H1 (cell line): ENCODE measurements around the gene FGF12. TPM values are rescaled to one million over a fixed set of nuclear protein-coding genes. Genes with fewer than 3 reads are reported as not detected.

Experiments
- CTCF ChIA-PET: fragments of 300-600 bp; sonication (Branson Sonifier 250); formaldehyde crosslinking; loops from one replicate; lab custom pipeline; 2021; ENCODE audit not compliant: partially characterized antibody; lab: Charles Lee
- POLR2A ChIA-PET: fragments of 300-600 bp; sonication (Branson Sonifier 250); formaldehyde crosslinking; loops from one replicate; lab custom pipeline; 2021; ENCODE audit warnings: inconsistent platforms; ENCODE audit not compliant: partially characterized antibody; lab: Charles Lee
- DNase-seq, 2 experiments: peaks; one replicate each; pipeline versions ENCODE4 v3.0.0 to v3.0.0-alpha.2; 2010 to 2022; ENCODE audit warnings: low spot score in 2 of 2, low read depth in 1 of 2, mixed read lengths in 1 of 2
- FAIRE-seq: peaks from 2 replicates; lab custom pipeline; 2011; peaks lifted over from hg19 to GRCh38; lab: Jason Lieb, UNC
- H2AFZ ChIP-seq: 2 replicates; pipeline ENCODE4 v1.8.1; 2012; ENCODE audit warnings: low read length, inconsistent platforms
- H2AK5ac ChIP-seq: 2 replicates; pipeline ENCODE4 v1.6.1; 2013; ENCODE audit warnings: low read depth, low read length
- H2BK120ac ChIP-seq: replicated peaks from 2 replicates; pipeline ENCODE3; 2013; ENCODE audit warnings: low read depth, low read length, inconsistent platforms
- H2BK12ac ChIP-seq: 2 replicates; pipeline ENCODE4 v1.6.1; 2013; ENCODE audit warnings: low read depth, low read length
- H2BK15ac ChIP-seq: 2 replicates; pipeline ENCODE4 v1.6.1; 2013; ENCODE audit warnings: low read length
- H2BK20ac ChIP-seq: 2 replicates; pipeline ENCODE4 v1.6.1; 2013; ENCODE audit warnings: low read length
- H2BK5ac ChIP-seq: 2 replicates; pipeline ENCODE4 v1.6.1; 2013; ENCODE audit warnings: low read depth, low read length
- H3K14ac ChIP-seq: 2 replicates; pipeline ENCODE4 v1.6.1; 2013; ENCODE audit warnings: inconsistent platforms; ENCODE audit not compliant: insufficient read length
- H3K18ac ChIP-seq: 2 replicates; pipeline ENCODE4 v1.6.1; 2013; ENCODE audit warnings: low read length; ENCODE audit errors: extremely low read depth
- H3K23ac ChIP-seq: 2 replicates; pipeline ENCODE4 v1.6.1; 2013; ENCODE audit warnings: inconsistent platforms; ENCODE audit not compliant: insufficient read length
- H3K23me2 ChIP-seq: 2 replicates; pipeline ENCODE4 v1.6.1; 2013; ENCODE audit warnings: low read depth, low read length
- H3K27ac ChIP-seq: 2 replicates; pipeline ENCODE4 v1.6.1; 2011; ENCODE audit warnings: low read depth, low read length, inconsistent platforms
- H3K27me3 ChIP-seq, 4 experiments: replicated peaks in 1 of 4; 1 replicate in 1 of 4; 2 replicates in 3 of 4; pipeline versions ENCODE4 v1.6.1 to v1.8.1; 2011 to 2013; ENCODE audit warnings: low read length in 3 of 4, mild to moderate bottlenecking in 3 of 4, inconsistent platforms in 2 of 4, mixed read lengths in 2 of 4, moderate library complexity in 1 of 4; ENCODE audit not compliant: control insufficient read depth in 3 of 4, insufficient read depth in 3 of 4; ENCODE audit errors: extremely low read depth in 1 of 4
- H3K36me3 ChIP-seq, 4 experiments: 2 replicates each; pipeline versions ENCODE4 v1.6.1 to v1.8.1; 2011 to 2013; ENCODE audit warnings: mild to moderate bottlenecking in 4 of 4, low read length in 3 of 4, moderate library complexity in 2 of 4, control low read depth in 1 of 4, inconsistent platforms in 1 of 4; ENCODE audit not compliant: insufficient read depth in 4 of 4, control insufficient read depth in 2 of 4
- H3K4ac ChIP-seq: replicated peaks from 2 replicates; pipeline ENCODE3; 2013; ENCODE audit warnings: low read length, low read depth, mixed read lengths, inconsistent platforms; ENCODE audit not compliant: insufficient read length
- H3K4me1 ChIP-seq, 4 experiments: replicated peaks in 1 of 4; 1 replicate in 1 of 4; 2 replicates in 3 of 4; pipeline versions ENCODE4 v1.6.1 to v1.8.1; 2011 to 2013; ENCODE audit warnings: low read length in 3 of 4, inconsistent platforms in 2 of 4, mixed read lengths in 1 of 4; ENCODE audit not compliant: insufficient read depth in 4 of 4, control insufficient read depth in 3 of 4
- H3K4me2 ChIP-seq, 2 experiments: 2 replicates each; pipeline versions ENCODE4 v1.6.1 to v1.8.1; 2011 to 2013; ENCODE audit warnings: low read depth in 2 of 2, low read length in 2 of 2, control low read depth in 1 of 2, inconsistent platforms in 1 of 2, mild to moderate bottlenecking in 1 of 2; ENCODE audit not compliant: insufficient read depth in 1 of 2
- H3K4me3 ChIP-seq, 4 experiments: fragments of 200-600, 300-600 bp in 1 of 4; sonication (generic), shearing (Covaris generic), sonication (Bioruptor Twin) in 1 of 4; 2 replicates each; pipeline versions ENCODE4 v1.5.1 to v1.8.1; 2011 to 2016; ENCODE audit warnings: low read length in 4 of 4, low read depth in 3 of 4, control low read depth in 2 of 4, inconsistent platforms in 2 of 4, mild to moderate bottlenecking in 2 of 4, mixed read lengths in 1 of 4, moderate library complexity in 1 of 4; ENCODE audit not compliant: insufficient read depth in 2 of 4; ENCODE audit errors: extremely low read depth in 1 of 4
- H3K56ac ChIP-seq: replicated peaks from 2 replicates; pipeline ENCODE3; 2013; ENCODE audit warnings: low read depth, mild to moderate bottlenecking, mixed read lengths, low read length, inconsistent platforms; ENCODE audit not compliant: insufficient read length
- H3K79me1 ChIP-seq: 2 replicates; pipeline ENCODE4 v1.6.1; 2013; ENCODE audit warnings: low read depth, low read length, control low read depth
- H3K79me2 ChIP-seq, 2 experiments: 2 replicates each; pipeline versions ENCODE4 v1.6.1 to v1.8.1; 2012 to 2013; ENCODE audit warnings: low read length in 2 of 2, mild to moderate bottlenecking in 2 of 2, inconsistent platforms in 1 of 2; ENCODE audit not compliant: insufficient read depth in 2 of 2, control insufficient read depth in 1 of 2
- H3K9ac ChIP-seq, 4 experiments: replicated peaks in 1 of 4; 1 replicate in 1 of 4; 2 replicates in 3 of 4; pipeline versions ENCODE4 v1.6.1 to v1.8.1; 2011 to 2013; ENCODE audit warnings: low read depth in 3 of 4, low read length in 3 of 4, control low read depth in 2 of 4, mild to moderate bottlenecking in 2 of 4, moderate library complexity in 2 of 4, inconsistent platforms in 1 of 4; ENCODE audit errors: extremely low read depth in 1 of 4
- H3K9me3 ChIP-seq, 2 experiments: 2 replicates each; pipeline versions ENCODE4 v1.6.1 to v1.8.1; 2012 to 2013; ENCODE audit warnings: mild to moderate bottlenecking in 2 of 2, moderate library complexity in 2 of 2, control low read depth in 1 of 2, inconsistent platforms in 1 of 2, low read depth in 1 of 2, low read length in 1 of 2, mixed read lengths in 1 of 2; ENCODE audit not compliant: insufficient read depth in 2 of 2
- H4K20me1 ChIP-seq, 2 experiments: replicated peaks in 1 of 2; 2 replicates each; pipeline versions ENCODE3 to v1.8.1; 2011 to 2013; ENCODE audit warnings: inconsistent platforms in 2 of 2, low read length in 2 of 2, mild to moderate bottlenecking in 1 of 2; ENCODE audit not compliant: insufficient read depth in 2 of 2, control insufficient read depth in 1 of 2
- H4K5ac ChIP-seq: 2 replicates; pipeline ENCODE4 v1.6.1; 2013; ENCODE audit warnings: low read length, low read depth, mixed read lengths, inconsistent platforms; ENCODE audit not compliant: insufficient read length
- H4K8ac ChIP-seq: 2 replicates; pipeline ENCODE4 v1.8.0; 2013; ENCODE audit warnings: mild to moderate bottlenecking, moderate library complexity, low read length, inconsistent platforms; ENCODE audit not compliant: insufficient read depth; ENCODE audit errors: extremely low read depth
- H4K91ac ChIP-seq: replicated peaks from 2 replicates; pipeline ENCODE3; 2013; ENCODE audit warnings: low read length, mixed read lengths, inconsistent platforms; ENCODE audit not compliant: insufficient read length
- BACH1 ChIP-seq: IDR thresholded peaks from 2 replicates; pipeline ENCODE4 v1.6.1; 2012; ENCODE audit warnings: low read length, improper control_type of control experiment
- BCL11A ChIP-seq, 2 experiments: IDR thresholded peaks; one replicate each; pipeline ENCODE4 v1.6.1; 2011; ENCODE audit warnings: low read depth in 2 of 2, low read length in 2 of 2, mild to moderate bottlenecking in 2 of 2
- CBX8 ChIP-seq: fragments of 300-800, 300-1000 bp; sonication (generic); IDR thresholded peaks from 2 replicates; pipeline ENCODE4 v1.7.1; 2016; ENCODE audit warnings: low read depth, low read length, borderline replicate concordance
- EGR1 ChIP-seq: IDR thresholded peaks from 2 replicates; pipeline ENCODE4 v1.6.1; 2011; ENCODE audit warnings: low read depth, low read length, borderline replicate concordance
- EZH2 ChIP-seq: fragments of 200-600 bp; sonication (generic); IDR thresholded peaks from 2 replicates; pipeline ENCODE4 v1.7.1; 2012; ENCODE audit warnings: low read depth, mild to moderate bottlenecking, moderate library complexity, low read length, inconsistent platforms; ENCODE audit not compliant: severe bottlenecking
- HDAC2 ChIP-seq, 2 experiments: fragments of 300-600 bp in 1 of 2; sonication (generic) in 1 of 2; IDR thresholded peaks; 2 replicates each; pipeline ENCODE4 v1.6.1; 2011 to 2012; ENCODE audit warnings: low read depth in 2 of 2, low read length in 2 of 2, mild to moderate bottlenecking in 2 of 2, moderate library complexity in 2 of 2, borderline replicate concordance in 1 of 2, inconsistent platforms in 1 of 2
- KDM5A ChIP-seq: fragments of 200-600 bp; IDR thresholded peaks from 2 replicates; pipeline ENCODE4 v1.7.1; 2012; ENCODE audit warnings: mild to moderate bottlenecking, low read length, inconsistent platforms, mixed read lengths
- NRF1 ChIP-seq: IDR thresholded peaks from 2 replicates; pipeline ENCODE4 v1.6.1; 2011; ENCODE audit warnings: mild to moderate bottlenecking, low read depth, low read length, improper control_type of control experiment
- PHF8 ChIP-seq: fragments of 200-600 bp; sonication (generic); conservative IDR thresholded peaks from 2 replicates; pipeline ENCODE4 v1.7.1; 2012; ENCODE audit warnings: low read depth, mild to moderate bottlenecking, inconsistent platforms, low read length, moderate library complexity
- SIRT6 ChIP-seq: IDR thresholded peaks from one replicate; pipeline ENCODE4 v1.7.1; 2012; ENCODE audit warnings: low read length, inconsistent platforms
- TAF7 ChIP-seq: optimal IDR thresholded peaks from 2 replicates; pipeline ENCODE3; 2011; ENCODE audit warnings: low read depth, mild to moderate bottlenecking, inconsistent platforms, low read length, moderate library complexity, borderline replicate concordance
- TCF12 ChIP-seq: IDR thresholded peaks from 2 replicates; pipeline ENCODE4 v1.6.1; 2011; ENCODE audit warnings: low read depth, mild to moderate bottlenecking, low read length
- TEAD4 ChIP-seq: IDR thresholded peaks from 2 replicates; pipeline ENCODE4 v1.6.1; 2012; ENCODE audit warnings: low read depth, low read length, inconsistent platforms, mixed read lengths
- WGBS, 2 experiments: shearing (Covaris generic) in 1 of 2; methylation state at CpG; one replicate each; pipeline versions ENCODE4 v1.1.6 to v1.1.7; 2013 to 2015; ENCODE audit warnings: low lambda C conversion rate in 2 of 2, mixed read lengths in 2 of 2, inconsistent platforms in 1 of 2, low coverage in 1 of 2, missing lambda C conversion rate in 1 of 2; ENCODE audit not compliant: insufficient replicate concordance in 2 of 2, insufficient coverage in 1 of 2, insufficient read length in 1 of 2; ENCODE audit errors: extremely low coverage in 1 of 2, missing lambda C conversion rate in 1 of 2; 5-methylcytosine and 5-hydroxymethylcytosine counted together
- polyA plus RNA-seq, 7 experiments: library from polyadenylated mRNA; depleted of rRNA in 3 of 7; stranded (reverse) in 5 of 7; unstranded in 2 of 7; fragments of >200 nt in 5 of 7; fragments of 200-250 nt in 2 of 7; gene quantifications; 1 replicate in 5 of 7; 2 replicates in 1 of 7; 4 replicates in 1 of 7; pipeline versions ENCODE4 v1.2.1 to v1.2.3, GENCODE V29; 2011 to 2013; ENCODE audit warnings: missing spikeins in 2 of 7, mixed read lengths in 2 of 7
- total RNA-seq: library from RNA; stranded (reverse); fragmentation: NEBNext Ultra II Directional; extraction: Animal tissue kit (Norgen Biotek cat#: 25700); gene quantifications from 2 replicates; pipeline ENCODE4 v1.2.1, GENCODE V29; 2021
- TF ChIP-seq, protein P1 (sequence below): IDR thresholded peaks from 2 replicates; pipeline ENCODE4 v1.6.1; 2011; ENCODE audit warnings: low read depth, mild to moderate bottlenecking, low read length; ENCODE audit not compliant: insufficient read depth

The FGF12 gene
- total and polyA plus RNA-seq, 2 of the 8 experiments (the other 6 are each of a cell fraction or from before 2014, with no cell fraction given): 4.1 to 16.6 TPM

GRCh38 chr3:192262001-192262400 is 465.3 kb downstream of the FGF12 start:
- Histone ChIP-seq H3K56ac (no peak overlapping the region), H3K9ac (no peak overlapping the region), H2BK12ac (no peak overlapping the region), H2BK15ac (no peak overlapping the region), H3K79me2 (no peaks in the 10 kb centered on the region), H3K79me1 (no peaks in the 10 kb centered on the region), H2AK5ac (no peak overlapping the region), H3K18ac (no peak overlapping the region), H3K4me3 (no peak overlapping the region), H4K5ac (no peak overlapping the region), H3K36me3 (no peaks in the 10 kb centered on the region), H3K27me3 (no peaks in the 10 kb centered on the region), H2BK120ac (no peak overlapping the region), H3K4me2 (no peak overlapping the region), H4K91ac (no peak overlapping the region), H2BK5ac (no peak overlapping the region), H3K9me3 (no peaks in the 10 kb centered on the region), H3K23ac (no peak overlapping the region), H3K4ac (no peak overlapping the region), H4K8ac (no peak overlapping the region), H3K27ac (no peak overlapping the region), H3K4me1 (peaks cover 0 to 3% (median 0%) of the 10 kb centered on the region in 4 experiments; a peak in 1 of 7 replicates), H2BK20ac (no peak overlapping the region), H3K23me2 (no peaks in the 10 kb centered on the region; the same call in 1 of the 2 replicates), H2AFZ (no peak overlapping the region), H3K14ac (no peak overlapping the region), H4K20me1 (no peaks in the 10 kb centered on the region)
- ChIA-PET CTCF (interaction anchor here (1.5 kb wide), 1 partner anchor 183 kb away, joined by 6 read pairs; no protein-coding TSS in a partner anchor), POLR2A (no interaction called here)
- DNase-seq: no peak
- FAIRE-seq: no peak
- WGBS, 2 experiments: 84% methylated on average over 4 of the region's 4 CpGs; no CpG with 5 or more reads in 1 of the 2 experiments
- TF ChIP-seq NRF1 (no peak), HDAC2 (IDR thresholded peaks at IDR 0.05; ENCODE audit: borderline replicate concordance in 1 of 2, low read depth in 2 of 2, low read length in 2 of 2) (no peak), BACH1 (no peak), EGR1 (no peak), TEAD4 (no peak), SIRT6 (no peak), TAF7 (no peak), PHF8 (no peak), EZH2 (no peak), KDM5A (no peak), TCF12 (no peak), BCL11A (IDR thresholded peaks at IDR 0.05; ENCODE audit: low read depth in 2 of 2, low read length in 2 of 2) (no peak), CBX8 (no peak)
- TF ChIP-seq, protein P1, sequence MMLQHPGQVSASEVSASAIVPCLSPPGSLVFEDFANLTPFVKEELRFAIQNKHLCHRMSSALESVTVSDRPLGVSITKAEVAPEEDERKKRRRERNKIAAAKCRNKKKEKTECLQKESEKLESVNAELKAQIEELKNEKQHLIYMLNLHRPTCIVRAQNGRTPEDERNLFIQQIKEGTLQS: no peak
